Measurements from ENCODE around the gene CACNA1H. TPM values are rescaled to one million over a fixed set of nuclear protein-coding genes. Genes with fewer than 3 reads are reported as not detected.

The CACNA1H gene
- total and polyA plus RNA-seq, 2 donors: 0.61 to 2.6 TPM

GRCh38 chr16:1120577-1120941 lies 32.3 kb upstream of the CACNA1H start:
- no peaks in the 10 kb centered on the region for H3K4me1 ChIP-seq (ENCODE audit: control insufficient read depth in 2 of 2, insufficient read depth in 2 of 2, low read length in 2 of 2)
- no peak for DNase-seq (ENCODE audit: low read depth in 6 of 9, low spot score in 9 of 9)
- no peaks in the 10 kb centered on the region for H3K9me3 ChIP-seq (ENCODE audit: control insufficient read depth in 2 of 2, insufficient read depth in 1 of 2, low read length in 1 of 2)
- H3K27ac ChIP-seq (ENCODE audit: low read depth in 1 of 2, low read length in 1 of 2): no peak overlapping the region
- no peak overlapping the region for H3K4me3 ChIP-seq (ENCODE audit: low read length in 2 of 2)
- 83% methylated on average over 22 of the region's 22 CpGs for WGBS
- peaks cover 3 to 16% of the 10 kb centered on the region in 2 donors for H3K27me3 ChIP-seq (ENCODE audit: control insufficient read depth in 2 of 2, insufficient read depth in 1 of 2, low read length in 1 of 2)
- H3K36me3 ChIP-seq (ENCODE audit: control insufficient read depth in 2 of 2, insufficient read depth in 2 of 2, low read length in 1 of 2): no peaks in the 10 kb centered on the region

GRCh38 chr16:1121009-1121408 lies 31.9 kb upstream of the CACNA1H start:
- no peak for DNase-seq (ENCODE audit: low read depth in 6 of 9, low spot score in 9 of 9)
- Histone ChIP-seq H3K27ac (ENCODE audit: low read depth in 1 of 2, low read length in 1 of 2) (no peak overlapping the region), H3K4me1 (ENCODE audit: control insufficient read depth in 2 of 2, insufficient read depth in 2 of 2, low read length in 2 of 2) (no peaks in the 10 kb centered on the region), H3K9me3 (ENCODE audit: control insufficient read depth in 2 of 2, insufficient read depth in 1 of 2, low read length in 1 of 2) (no peaks in the 10 kb centered on the region), H3K27me3 (ENCODE audit: control insufficient read depth in 2 of 2, insufficient read depth in 1 of 2, low read length in 1 of 2) (peaks cover 3 to 17% of the 10 kb centered on the region in 2 donors), H3K36me3 (ENCODE audit: control insufficient read depth in 2 of 2, insufficient read depth in 2 of 2, low read length in 1 of 2) (no peaks in the 10 kb centered on the region), H3K4me3 (ENCODE audit: low read length in 2 of 2) (no peak overlapping the region)
- WGBS: 85% methylated on average over 23 of the region's 23 CpGs

- 87% methylated on average over 30 of the region's 30 CpGs for WGBS
- Histone ChIP-seq H3K27me3 (ENCODE audit: control insufficient read depth in 2 of 2, insufficient read depth in 1 of 2, low read length in 1 of 2) (peaks cover 3 to 18% of the 10 kb centered on the region in 2 donors), H3K27ac (ENCODE audit: low read depth in 1 of 2, low read length in 1 of 2) (no peak overlapping the region), H3K4me1 (ENCODE audit: control insufficient read depth in 2 of 2, insufficient read depth in 2 of 2, low read length in 2 of 2) (no peaks in the 10 kb centered on the region), H3K4me3 (ENCODE audit: low read length in 2 of 2) (no peak overlapping the region), H3K9me3 (ENCODE audit: control insufficient read depth in 2 of 2, insufficient read depth in 1 of 2, low read length in 1 of 2) (no peaks in the 10 kb centered on the region), H3K36me3 (ENCODE audit: control insufficient read depth in 2 of 2, insufficient read depth in 2 of 2, low read length in 1 of 2) (no peaks in the 10 kb centered on the region)
- no peak for DNase-seq (ENCODE audit: low read depth in 6 of 9, low spot score in 9 of 9)
These were observed 31.1 kb upstream of the CACNA1H start for GRCh38 chr16:1121601-1122397.

GRCh38 chr16:1122398-1122765 lies 30.5 kb upstream of the CACNA1H start:
- no peak for DNase-seq (ENCODE audit: low read depth in 6 of 9, low spot score in 9 of 9)
- 89% methylated on average over 14 of the region's 14 CpGs for WGBS
- no peak overlapping the region for H3K4me3 ChIP-seq (ENCODE audit: low read length in 2 of 2)
- H3K4me1 ChIP-seq (ENCODE audit: control insufficient read depth in 2 of 2, insufficient read depth in 2 of 2, low read length in 2 of 2): no peaks in the 10 kb centered on the region
- no peaks in the 10 kb centered on the region for H3K36me3 ChIP-seq (ENCODE audit: control insufficient read depth in 2 of 2, insufficient read depth in 2 of 2, low read length in 1 of 2)
- no peaks in the 10 kb centered on the region for H3K9me3 ChIP-seq (ENCODE audit: control insufficient read depth in 2 of 2, insufficient read depth in 1 of 2, low read length in 1 of 2)
- H3K27ac ChIP-seq (ENCODE audit: low read depth in 1 of 2, low read length in 1 of 2): no peak overlapping the region
- H3K27me3 ChIP-seq (ENCODE audit: control insufficient read depth in 2 of 2, insufficient read depth in 1 of 2, low read length in 1 of 2): peaks cover 3 to 19% of the 10 kb centered on the region in 2 donors

- H3K27me3 ChIP-seq (ENCODE audit: control insufficient read depth in 2 of 2, insufficient read depth in 1 of 2, low read length in 1 of 2): peaks cover 3 to 18% of the 10 kb centered on the region in 2 donors
- no peaks in the 10 kb centered on the region for H3K36me3 ChIP-seq (ENCODE audit: control insufficient read depth in 2 of 2, insufficient read depth in 2 of 2, low read length in 1 of 2)
- no peak overlapping the region for H3K27ac ChIP-seq (ENCODE audit: low read depth in 1 of 2, low read length in 1 of 2)
- no peak for DNase-seq (ENCODE audit: low read depth in 6 of 9, low spot score in 9 of 9)
- WGBS: 73% methylated on average over 21 of the region's 21 CpGs
- no peaks in the 10 kb centered on the region for H3K4me1 ChIP-seq (ENCODE audit: control insufficient read depth in 2 of 2, insufficient read depth in 2 of 2, low read length in 2 of 2)
- no peaks in the 10 kb centered on the region for H3K9me3 ChIP-seq (ENCODE audit: control insufficient read depth in 2 of 2, insufficient read depth in 1 of 2, low read length in 1 of 2)
- H3K4me3 ChIP-seq (ENCODE audit: low read length in 2 of 2): no peak overlapping the region
These were observed 29.2 kb upstream of the CACNA1H start for GRCh38 chr16:1123525-1124230.

GRCh38 chr16:1124291-1124690 lies 28.6 kb upstream of the CACNA1H start:
- Histone ChIP-seq H3K36me3 (ENCODE audit: control insufficient read depth in 2 of 2, insufficient read depth in 2 of 2, low read length in 1 of 2) (no peaks in the 10 kb centered on the region), H3K9me3 (ENCODE audit: control insufficient read depth in 2 of 2, insufficient read depth in 1 of 2, low read length in 1 of 2) (no peaks in the 10 kb centered on the region), H3K27me3 (ENCODE audit: control insufficient read depth in 2 of 2, insufficient read depth in 1 of 2, low read length in 1 of 2) (peaks cover 3 to 15% of the 10 kb centered on the region in 2 donors), H3K27ac (ENCODE audit: low read depth in 1 of 2, low read length in 1 of 2) (no peak overlapping the region), H3K4me3 (ENCODE audit: low read length in 2 of 2) (no peak overlapping the region), H3K4me1 (ENCODE audit: control insufficient read depth in 2 of 2, insufficient read depth in 2 of 2, low read length in 2 of 2) (no peaks in the 10 kb centered on the region)
- WGBS: 87% methylated on average over 18 of the region's 18 CpGs
- no peak for DNase-seq (ENCODE audit: low read depth in 6 of 9, low spot score in 9 of 9)

- H3K4me3 ChIP-seq (ENCODE audit: low read length in 2 of 2): no peak overlapping the region
- 89% methylated on average over 11 of the region's 11 CpGs for WGBS
- no peaks in the 10 kb centered on the region for H3K4me1 ChIP-seq (ENCODE audit: control insufficient read depth in 2 of 2, insufficient read depth in 2 of 2, low read length in 2 of 2)
- H3K27me3 ChIP-seq (ENCODE audit: control insufficient read depth in 2 of 2, insufficient read depth in 1 of 2, low read length in 1 of 2): peaks cover 3 to 15% of the 10 kb centered on the region in 2 donors
- DNase-seq (ENCODE audit: low read depth in 6 of 9, low spot score in 9 of 9): no peak
- H3K9me3 ChIP-seq (ENCODE audit: control insufficient read depth in 2 of 2, insufficient read depth in 1 of 2, low read length in 1 of 2): no peaks in the 10 kb centered on the region
- no peaks in the 10 kb centered on the region for H3K36me3 ChIP-seq (ENCODE audit: control insufficient read depth in 2 of 2, insufficient read depth in 2 of 2, low read length in 1 of 2)
- H3K27ac ChIP-seq (ENCODE audit: low read depth in 1 of 2, low read length in 1 of 2): no peak overlapping the region
These were observed 28.1 kb upstream of the CACNA1H start for GRCh38 chr16:1124795-1125194.

- no peak overlapping the region for H3K27ac ChIP-seq (ENCODE audit: low read depth in 1 of 2, low read length in 1 of 2)
- 35% methylated on average over 18 of the region's 18 CpGs for WGBS
- H3K4me3 ChIP-seq (ENCODE audit: low read length in 2 of 2): no peak overlapping the region
- H3K36me3 ChIP-seq (ENCODE audit: control insufficient read depth in 2 of 2, insufficient read depth in 2 of 2, low read length in 1 of 2): no peaks in the 10 kb centered on the region
- no peaks in the 10 kb centered on the region for H3K9me3 ChIP-seq (ENCODE audit: control insufficient read depth in 2 of 2, insufficient read depth in 1 of 2, low read length in 1 of 2)
- no peaks in the 10 kb centered on the region for H3K4me1 ChIP-seq (ENCODE audit: control insufficient read depth in 2 of 2, insufficient read depth in 2 of 2, low read length in 2 of 2)
- peak in 1 of 9 donors; percentile 5 for DNase-seq (ENCODE audit: low read depth in 6 of 9, low spot score in 9 of 9)
- H3K27me3 ChIP-seq (ENCODE audit: control insufficient read depth in 2 of 2, insufficient read depth in 1 of 2, low read length in 1 of 2): peaks cover 3 to 11% of the 10 kb centered on the region in 2 donors
These were observed 27.4 kb upstream of the CACNA1H start for GRCh38 chr16:1125471-1125870.

- 66% methylated on average over 17 of the region's 17 CpGs for WGBS
- DNase-seq (ENCODE audit: low read depth in 6 of 9, low spot score in 9 of 9): no peak
- H3K4me1 ChIP-seq (ENCODE audit: control insufficient read depth in 2 of 2, insufficient read depth in 2 of 2, low read length in 2 of 2): no peaks in the 10 kb centered on the region
These were observed 26.9 kb upstream of the CACNA1H start for GRCh38 chr16:1126044-1126443.

More at GRCh38 chr16:1126044-1126443, 26.9 kb upstream of the CACNA1H start:
- H3K27ac ChIP-seq (ENCODE audit: low read depth in 1 of 2, low read length in 1 of 2): no peak overlapping the region
- no peak overlapping the region for H3K4me3 ChIP-seq (ENCODE audit: low read length in 2 of 2)
- no peaks in the 10 kb centered on the region for H3K9me3 ChIP-seq (ENCODE audit: control insufficient read depth in 2 of 2, insufficient read depth in 1 of 2, low read length in 1 of 2)
- H3K36me3 ChIP-seq (ENCODE audit: control insufficient read depth in 2 of 2, insufficient read depth in 2 of 2, low read length in 1 of 2): no peaks in the 10 kb centered on the region
- H3K27me3 ChIP-seq (ENCODE audit: control insufficient read depth in 2 of 2, insufficient read depth in 1 of 2, low read length in 1 of 2): peaks cover 1 to 7% of the 10 kb centered on the region in 2 donors

Data from thymus (tissue), 11 donors.